DND-41 (cell line): ENCODE results near the gene VPS37B.

Source experiments
- EZH2 ChIP-seq: IDR thresholded peaks from 3 replicates; pipeline ENCODE4 v1.6.1; 2012; ENCODE audit warnings: borderline replicate concordance, low read depth, mild to moderate bottlenecking, moderate library complexity, low read length, inconsistent platforms; ENCODE audit not compliant: severe bottlenecking
- TF ChIP-seq, protein P1 (sequence below): IDR thresholded peaks from 2 replicates; pipeline ENCODE4 v1.5.1; 2012; ENCODE audit warnings: borderline replicate concordance, low read length, moderate library complexity, mild to moderate bottlenecking; ENCODE audit not compliant: poor library complexity, severe bottlenecking; ENCODE audit errors: extremely low read depth

DNA sequence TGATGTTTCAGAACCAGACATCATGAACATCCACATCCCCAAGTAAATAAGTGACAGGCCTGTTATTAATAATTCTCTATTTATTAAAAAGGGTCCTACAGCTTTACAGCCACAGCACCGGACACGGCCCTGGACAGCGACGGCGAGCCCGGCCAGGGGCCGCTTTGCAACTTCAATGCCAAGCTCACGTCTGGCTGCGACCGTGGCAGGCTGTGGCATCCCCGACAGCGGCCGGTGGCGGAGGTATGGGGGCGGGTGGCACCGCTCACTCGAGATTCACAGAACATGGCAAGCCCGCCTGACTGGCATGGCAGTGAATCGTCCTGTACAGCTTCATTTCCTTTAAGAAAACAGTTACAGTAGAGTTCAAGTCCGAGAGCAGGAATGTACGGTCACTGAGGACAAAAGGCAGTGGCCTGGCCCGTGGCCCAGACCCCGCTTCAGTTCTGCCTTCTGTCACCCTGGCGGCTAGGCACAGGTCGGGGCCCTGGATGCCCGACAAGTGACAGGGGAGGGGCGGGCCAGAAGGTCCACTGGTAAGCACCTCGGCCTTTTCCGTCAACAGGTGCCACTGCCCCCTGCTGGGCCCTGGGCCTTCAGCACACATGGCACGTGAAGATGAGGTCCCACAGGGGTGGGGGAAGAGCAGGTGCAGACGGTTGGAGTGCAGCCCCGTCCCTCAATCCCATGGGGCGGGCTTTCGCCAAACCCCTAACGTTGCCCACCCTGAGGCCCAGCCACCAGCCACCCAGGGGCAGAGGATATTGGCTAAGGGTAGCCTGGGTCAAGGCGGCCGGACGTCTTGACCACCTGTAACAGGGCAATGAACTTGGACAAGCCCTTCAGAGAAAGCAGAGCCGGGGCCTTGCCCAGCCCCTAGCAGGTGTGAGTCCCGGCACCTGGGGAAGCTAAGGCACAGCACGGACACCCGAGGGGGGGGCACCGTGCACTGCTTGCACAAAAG lies 30.4 kb downstream of the VPS37B start:
- TF ChIP-seq, protein P1, sequence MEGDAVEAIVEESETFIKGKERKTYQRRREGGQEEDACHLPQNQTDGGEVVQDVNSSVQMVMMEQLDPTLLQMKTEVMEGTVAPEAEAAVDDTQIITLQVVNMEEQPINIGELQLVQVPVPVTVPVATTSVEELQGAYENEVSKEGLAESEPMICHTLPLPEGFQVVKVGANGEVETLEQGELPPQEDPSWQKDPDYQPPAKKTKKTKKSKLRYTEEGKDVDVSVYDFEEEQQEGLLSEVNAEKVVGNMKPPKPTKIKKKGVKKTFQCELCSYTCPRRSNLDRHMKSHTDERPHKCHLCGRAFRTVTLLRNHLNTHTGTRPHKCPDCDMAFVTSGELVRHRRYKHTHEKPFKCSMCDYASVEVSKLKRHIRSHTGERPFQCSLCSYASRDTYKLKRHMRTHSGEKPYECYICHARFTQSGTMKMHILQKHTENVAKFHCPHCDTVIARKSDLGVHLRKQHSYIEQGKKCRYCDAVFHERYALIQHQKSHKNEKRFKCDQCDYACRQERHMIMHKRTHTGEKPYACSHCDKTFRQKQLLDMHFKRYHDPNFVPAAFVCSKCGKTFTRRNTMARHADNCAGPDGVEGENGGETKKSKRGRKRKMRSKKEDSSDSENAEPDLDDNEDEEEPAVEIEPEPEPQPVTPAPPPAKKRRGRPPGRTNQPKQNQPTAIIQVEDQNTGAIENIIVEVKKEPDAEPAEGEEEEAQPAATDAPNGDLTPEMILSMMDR, result peak; percentile 55
- TF ChIP-seq EZH2, result no peak
